COLO668 (cell line): ENCODE measurements around the gene KAZN.

Experiments
- DNase-seq: peaks from one replicate; lab custom pipeline; 2025; ENCODE audit not compliant: unreplicated experiment; lab: John Stamatoyannopoulos, UW

The KAZN gene

GRCh38 chr1:14738647-14739046 lies 140.2 kb downstream of the KAZN start:
- DNase-seq, result no peak

- DNase-seq, result no peak
These were observed 140.8 kb downstream of the KAZN start for GRCh38 chr1:14739082-14739832.

- no peak for DNase-seq
These were observed 141.5 kb downstream of the KAZN start for GRCh38 chr1:14740016-14740415.

- DNase-seq, result no peak
These were observed 142.6 kb downstream of the KAZN start for GRCh38 chr1:14741082-14741481.

GRCh38 chr1:14741532-14741931 lies 143.0 kb downstream of the KAZN start:
- no peak for DNase-seq

- DNase-seq, result no peak
These were observed 143.9 kb downstream of the KAZN start for GRCh38 chr1:14742181-14742980.

GRCh38 chr1:14743368-14743767 lies 144.9 kb downstream of the KAZN start:
- no peak for DNase-seq

GRCh38 chr1:14745001-14745720 lies 146.7 kb downstream of the KAZN start:
- DNase-seq, result no peak

GRCh38 chr1:14745789-14746188 lies 147.3 kb downstream of the KAZN start:
- DNase-seq, result no peak

GRCh38 chr1:14746393-14746792 lies 147.9 kb downstream of the KAZN start:
- DNase-seq, result no peak

GRCh38 chr1:14748151-14748550 lies 149.7 kb downstream of the KAZN start:
- no peak for DNase-seq

- DNase-seq, result no peak
These were observed 150.5 kb downstream of the KAZN start for GRCh38 chr1:14748977-14749376.

GRCh38 chr1:14750490-14750889 lies 152.0 kb downstream of the KAZN start:
- no peak for DNase-seq

- no peak for DNase-seq
These were observed 157.2 kb downstream of the KAZN start for GRCh38 chr1:14755518-14756252.

- no peak for DNase-seq
These were observed 158.3 kb downstream of the KAZN start for GRCh38 chr1:14756589-14757285.

GRCh38 chr1:14757286-14757625 lies 158.8 kb downstream of the KAZN start:
- DNase-seq, result no peak

GRCh38 chr1:14759042-14759818 lies 160.7 kb downstream of the KAZN start:
- no peak for DNase-seq

GRCh38 chr1:14759843-14760242 lies 161.4 kb downstream of the KAZN start:
- DNase-seq, result no peak

- DNase-seq, result no peak
These were observed 162.3 kb downstream of the KAZN start for GRCh38 chr1:14760780-14761179.
